Posterior cingulate gyrus (tissue), 11 donors: Measurements from ENCODE around the gene GULP1.
"Not testable (repeated sequence)": the region's sequence is repeated elsewhere in the genome, so short reads cannot be mapped to it uniquely, and the experiment has no call there.

ENCODE experiments used
- DNase-seq, 10 donors: peaks; one replicate each; pipeline versions ENCODE4 v3.0.0 to v3.0.0-alpha.2; 2020 to 2021; ENCODE audit warnings: mixed read lengths in 3 of 10
- intact Hi-C: fragments of 100-400 bp; cut with DNase I; formaldehyde crosslinking; loops from one replicate; pipeline ENCODE4 v1.15.1; 2023

The GULP1 gene

DNA sequence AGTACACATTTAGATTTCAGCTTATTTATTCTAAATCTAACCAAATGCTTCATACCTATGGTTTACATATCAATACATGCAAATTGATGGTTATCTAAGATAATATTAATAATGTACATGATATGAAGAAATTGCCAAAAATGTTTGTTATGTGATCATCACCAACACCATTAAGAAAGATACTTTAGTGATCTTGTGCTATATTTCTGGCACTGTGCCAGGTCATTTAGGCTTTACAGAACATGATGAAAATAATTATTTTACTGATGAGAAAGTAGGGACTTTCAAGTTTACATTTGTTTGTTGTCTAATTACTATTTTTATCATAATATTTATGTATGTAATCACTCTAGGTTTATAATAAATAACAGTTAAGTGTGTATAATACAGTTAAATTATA is 158.3 kb downstream of the GULP1 start:
- intact Hi-C loops, result no loop called here
- no peak for DNase-seq

GRCh38 chr2:188450732-188451483 is 159.2 kb downstream of the GULP1 start:
- no peak for DNase-seq
- intact Hi-C loops, result no loop called here

GRCh38 chr2:188452084-188452483 is 160.4 kb downstream of the GULP1 start:
- intact Hi-C loops, result no loop called here
- DNase-seq, result no peak

- peak in 1 of 10 donors; percentile 70 for DNase-seq
These were observed 164.6 kb downstream of the GULP1 start for GRCh38 chr2:188456114-188456909.

DNA sequence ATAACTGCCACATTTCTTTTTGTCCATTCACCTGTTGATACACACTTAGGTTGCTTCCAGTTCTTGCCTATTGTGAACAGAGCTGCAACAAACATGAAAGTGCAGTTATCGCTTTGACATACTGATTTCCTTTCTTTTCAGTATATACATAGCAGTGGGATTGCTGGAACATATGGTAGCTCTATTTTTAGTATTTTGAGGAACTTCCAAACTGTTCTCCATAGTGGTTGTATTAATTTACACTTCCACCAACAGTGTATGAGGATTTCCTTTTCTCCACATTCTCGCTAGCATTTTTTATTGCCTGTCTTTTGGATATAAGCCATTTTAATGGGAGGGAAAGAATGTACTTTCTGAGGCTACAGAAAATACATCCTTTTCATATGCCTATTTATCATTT is 167.4 kb downstream of the GULP1 start:
- no peak for DNase-seq
- intact Hi-C loops, result no loop called here

More at GRCh38 chr2:188456114-188456909, 164.6 kb downstream of the GULP1 start:
- intact Hi-C loops, result no loop called here

- DNase-seq, intact Hi-C loops: not testable (repeated sequence)
These were observed 174.4 kb downstream of the GULP1 start for GRCh38 chr2:188466078-188466477.

GRCh38 chr2:188466761-188467160 is 175.1 kb downstream of the GULP1 start:
- DNase-seq, result no peak
- intact Hi-C loops, result no loop called here

GRCh38 chr2:188471166-188471565 is 179.5 kb downstream of the GULP1 start:
- intact Hi-C loops, result no loop called here

DNA sequence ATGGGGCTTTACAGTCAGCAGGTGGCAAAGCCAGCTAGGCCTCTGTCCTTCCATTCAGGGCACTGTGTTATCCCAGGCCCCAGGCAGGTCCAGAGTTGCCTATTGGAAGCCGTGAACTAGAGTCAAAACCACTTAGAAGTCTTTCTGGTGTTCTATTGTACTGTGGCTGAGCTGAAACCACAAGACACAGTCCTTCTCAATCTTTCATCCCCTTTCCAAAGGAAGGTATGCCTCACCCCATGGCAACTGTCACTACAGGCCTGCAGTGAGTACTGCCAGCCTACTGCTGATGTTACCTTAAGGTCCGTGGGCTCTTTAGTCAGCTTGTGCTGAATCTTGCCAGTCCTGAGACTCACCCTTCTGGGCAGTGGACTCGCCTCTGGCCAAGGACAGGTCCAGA is 181.6 kb downstream of the GULP1 start:
- intact Hi-C loops, result no loop called here
- DNase-seq, result no peak

More at GRCh38 chr2:188471166-188471565, 179.5 kb downstream of the GULP1 start:
- DNase-seq, result no peak

DNA sequence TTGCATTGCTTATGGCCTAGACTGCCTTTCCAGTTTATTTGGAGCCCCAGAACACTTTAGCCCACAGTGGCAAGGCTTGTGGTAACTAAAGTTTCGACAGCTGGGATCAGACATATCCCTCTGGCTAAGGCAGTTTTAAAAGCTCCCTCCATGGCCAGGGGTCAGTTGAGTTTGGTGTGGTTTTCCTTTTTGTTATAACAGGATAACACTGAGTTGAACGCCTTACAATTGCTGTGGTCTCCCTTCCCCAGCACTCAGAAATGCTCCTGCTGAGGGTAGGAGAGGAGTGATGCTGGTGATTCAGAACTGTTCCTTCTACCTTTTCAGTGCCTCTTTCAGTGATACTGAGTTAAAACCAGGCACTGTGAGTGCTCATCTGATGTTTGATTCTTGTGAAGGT is 182.6 kb downstream of the GULP1 start:
- intact Hi-C loops, result no loop called here
- no peak for DNase-seq

- intact Hi-C loops, result no loop called here
These were observed 184.3 kb downstream of the GULP1 start for GRCh38 chr2:188475945-188476344.

DNA sequence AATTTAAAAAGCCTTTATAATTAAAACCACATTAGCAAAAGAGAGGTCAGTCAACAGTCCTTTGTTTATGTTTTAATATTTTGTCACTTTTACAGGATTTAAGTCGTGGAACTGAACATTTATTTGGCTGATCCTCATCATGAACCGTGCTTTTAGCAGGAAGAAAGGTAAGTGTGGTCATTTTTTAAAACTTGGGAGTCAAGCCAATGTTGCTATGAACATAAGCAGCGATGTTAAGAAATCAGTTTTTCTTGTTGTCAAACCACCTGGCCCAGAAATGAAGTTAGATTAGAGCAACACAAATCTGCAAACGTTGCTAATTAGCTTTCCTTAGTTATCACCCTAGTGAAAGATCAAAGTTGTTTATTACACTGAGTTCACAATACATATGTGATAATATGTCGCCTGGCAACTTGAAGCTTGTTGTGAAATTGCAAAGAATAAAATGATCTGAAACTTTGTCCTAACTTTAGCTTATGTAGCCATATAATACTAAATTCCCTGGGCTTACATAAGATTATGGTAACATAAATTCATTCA is 186.0 kb downstream of the GULP1 start:
- intact Hi-C loops, result no loop called here

More at GRCh38 chr2:188475945-188476344, 184.3 kb downstream of the GULP1 start:
- DNase-seq, result no peak

GRCh38 chr2:188478724-188479123 is 187.1 kb downstream of the GULP1 start:
- no peak for DNase-seq
- intact Hi-C loops, result no loop called here

More for the DNA sequence above, 186.0 kb downstream of the GULP1 start:
- no peak for DNase-seq

DNA sequence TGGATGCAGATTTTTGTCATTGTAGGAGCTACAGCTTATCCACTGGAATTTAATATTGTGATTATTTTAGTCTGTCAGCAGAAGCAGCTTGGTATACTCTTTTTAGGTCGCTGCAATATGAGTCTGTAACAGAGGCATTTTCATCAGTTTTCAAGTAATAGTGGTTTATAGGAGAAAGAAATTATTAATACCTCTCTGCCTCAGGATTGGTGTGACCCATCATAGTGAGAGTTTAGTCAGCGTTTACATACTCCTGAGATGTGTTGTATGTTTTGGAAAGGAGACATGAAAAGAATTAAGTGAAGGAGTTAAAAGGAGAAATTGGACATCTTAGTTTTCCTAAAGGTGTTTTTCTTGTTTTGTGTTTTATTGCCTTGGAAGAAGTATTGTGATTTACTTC is 189.8 kb downstream of the GULP1 start:
- no peak for DNase-seq
- intact Hi-C loops, result no loop called here

DNA sequence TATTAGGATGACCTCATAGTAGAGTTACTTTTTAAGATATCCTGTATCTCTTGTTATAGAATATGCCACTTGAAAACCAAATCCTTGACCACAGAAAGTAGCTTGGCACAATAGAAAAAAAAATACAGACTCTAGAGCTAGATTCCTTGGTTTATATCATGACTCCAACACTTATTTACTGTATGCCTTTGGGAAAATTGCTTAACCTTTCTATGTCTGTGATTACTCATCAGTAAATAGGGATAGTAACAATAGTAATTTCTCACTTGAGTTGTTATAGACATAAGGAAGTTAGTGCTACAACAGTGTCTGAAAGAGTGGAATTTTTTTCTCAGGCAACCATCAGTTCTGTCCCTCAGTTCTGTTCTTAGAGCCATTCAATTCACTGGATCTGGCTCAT is 193.8 kb downstream of the GULP1 start:
- intact Hi-C loops, result no loop called here
- DNase-seq, result no peak

GRCh38 chr2:188492751-188493150 is 201.1 kb downstream of the GULP1 start:
- intact Hi-C loops, result no loop called here
- no peak for DNase-seq

DNA sequence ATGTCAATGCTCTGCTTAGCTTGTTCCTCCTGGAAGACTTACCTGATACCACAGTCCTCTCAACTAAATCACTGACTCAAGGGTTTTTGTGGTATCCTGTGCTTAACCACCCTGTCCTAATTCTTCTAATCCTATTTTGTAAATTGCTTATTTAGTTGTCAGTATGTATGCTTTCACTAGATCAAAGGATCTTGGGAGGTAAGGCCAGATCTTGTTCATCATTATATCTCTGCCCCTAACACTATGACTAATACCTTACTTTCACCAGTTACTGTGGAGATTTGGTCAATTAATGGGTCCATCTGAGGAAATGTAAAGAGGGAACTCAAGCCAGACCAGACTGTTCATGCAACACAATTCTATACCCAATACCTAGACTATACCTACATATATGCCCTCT is 203.2 kb downstream of the GULP1 start:
- intact Hi-C loops, result no loop called here
- DNase-seq, result no peak

GRCh38 chr2:188495969-188496431 is 204.3 kb downstream of the GULP1 start:
- intact Hi-C loops, result no loop called here
- DNase-seq, result no peak

DNA sequence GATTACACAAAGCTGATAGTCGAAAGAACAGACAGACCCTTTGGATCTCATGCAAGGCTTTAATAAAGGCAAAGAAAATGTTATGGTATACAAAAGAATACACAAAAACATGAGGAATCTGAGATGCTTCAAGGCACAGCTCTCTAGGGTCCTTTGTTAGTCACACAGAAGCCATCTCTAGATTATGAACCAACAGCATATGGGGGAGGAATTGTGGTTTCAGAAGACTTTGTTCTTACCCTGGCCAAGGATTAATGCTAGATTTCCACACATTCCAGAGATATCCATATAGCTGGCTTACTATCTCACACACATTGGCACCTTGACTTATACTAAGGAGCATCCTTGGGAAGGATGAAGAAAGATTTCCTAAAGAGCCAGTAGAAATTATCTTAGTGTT is 206.1 kb downstream of the GULP1 start:
- DNase-seq, result no peak
- intact Hi-C loops, result no loop called here

GRCh38 chr2:188503975-188504374 is 212.3 kb downstream of the GULP1 start:
- intact Hi-C loops, result no loop called here
- DNase-seq, result no peak

DNA sequence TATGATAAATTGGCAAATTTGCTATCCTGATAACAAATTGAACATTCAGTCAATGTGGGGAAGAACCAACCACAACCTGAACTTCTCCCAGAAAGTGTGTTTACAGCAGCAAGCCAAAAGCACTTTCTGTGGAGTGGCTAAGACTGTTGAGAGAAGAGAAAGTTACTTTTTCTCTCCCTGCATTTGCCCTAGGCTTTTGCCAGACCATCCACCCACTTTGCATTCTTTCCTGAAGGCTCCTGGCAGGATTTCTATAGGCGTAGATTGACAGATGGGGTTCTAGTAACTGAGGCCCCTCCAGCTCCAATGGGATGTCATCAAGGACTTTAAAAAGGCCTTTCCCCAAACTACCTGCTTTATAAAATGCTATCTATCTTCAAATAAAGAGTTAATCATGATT is 215.2 kb downstream of the GULP1 start:
- no peak for DNase-seq
- intact Hi-C loops, result no loop called here
